ENCODE measurements around the gene CCND2. TPM values are rescaled to one million over a fixed set of nuclear protein-coding genes. Genes with fewer than 3 reads are reported as not detected.

The CCND2 gene
- total and polyA plus RNA-seq, 9 of the 15 experiments (the other 6 are each of a cell fraction or from before 2014, with no cell fraction given) = 13.6 to 99.3 (median 39.6) TPM

DNA sequence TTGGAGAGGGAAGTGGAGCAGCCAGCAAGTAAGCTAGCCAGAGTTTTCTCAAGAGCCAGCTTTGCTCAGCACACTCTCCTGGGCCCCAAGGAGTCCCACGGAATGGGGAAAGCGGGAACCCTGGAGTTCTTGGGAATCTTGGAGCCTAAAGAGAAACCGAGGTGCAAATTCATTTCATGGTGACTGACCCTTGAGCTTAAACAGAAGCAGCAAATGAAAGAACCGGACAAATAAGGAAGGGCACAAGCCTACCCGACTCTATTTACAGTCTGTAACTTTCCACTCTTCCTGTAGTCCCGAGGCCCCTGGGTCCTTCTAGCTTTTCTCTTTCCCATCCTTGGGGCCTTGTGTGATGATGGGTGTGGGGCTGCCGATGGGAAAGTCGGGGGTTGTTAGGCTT, 29.3 kb downstream of the CCND2 start:
- POLR2A ChIA-PET = interaction anchor here (0.6 to 1.3 kb wide), 3 partner anchors 11 to 793 kb away, joined by 3 read pairs; no protein-coding TSS in a partner anchor
- no peak for ATAC-seq
- TF ChIP-seq, protein P1, sequence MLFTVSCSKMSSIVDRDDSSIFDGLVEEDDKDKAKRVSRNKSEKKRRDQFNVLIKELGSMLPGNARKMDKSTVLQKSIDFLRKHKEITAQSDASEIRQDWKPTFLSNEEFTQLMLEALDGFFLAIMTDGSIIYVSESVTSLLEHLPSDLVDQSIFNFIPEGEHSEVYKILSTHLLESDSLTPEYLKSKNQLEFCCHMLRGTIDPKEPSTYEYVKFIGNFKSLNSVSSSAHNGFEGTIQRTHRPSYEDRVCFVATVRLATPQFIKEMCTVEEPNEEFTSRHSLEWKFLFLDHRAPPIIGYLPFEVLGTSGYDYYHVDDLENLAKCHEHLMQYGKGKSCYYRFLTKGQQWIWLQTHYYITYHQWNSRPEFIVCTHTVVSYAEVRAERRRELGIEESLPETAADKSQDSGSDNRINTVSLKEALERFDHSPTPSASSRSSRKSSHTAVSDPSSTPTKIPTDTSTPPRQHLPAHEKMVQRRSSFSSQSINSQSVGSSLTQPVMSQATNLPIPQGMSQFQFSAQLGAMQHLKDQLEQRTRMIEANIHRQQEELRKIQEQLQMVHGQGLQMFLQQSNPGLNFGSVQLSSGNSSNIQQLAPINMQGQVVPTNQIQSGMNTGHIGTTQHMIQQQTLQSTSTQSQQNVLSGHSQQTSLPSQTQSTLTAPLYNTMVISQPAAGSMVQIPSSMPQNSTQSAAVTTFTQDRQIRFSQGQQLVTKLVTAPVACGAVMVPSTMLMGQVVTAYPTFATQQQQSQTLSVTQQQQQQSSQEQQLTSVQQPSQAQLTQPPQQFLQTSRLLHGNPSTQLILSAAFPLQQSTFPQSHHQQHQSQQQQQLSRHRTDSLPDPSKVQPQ (CRISPR knock-in tag; IDR thresholded peaks at IDR 0.05; ENCODE audit: borderline replicate concordance) = no peak
- TF ChIP-seq ZNF518B (CRISPR knock-in tag; IDR thresholded peaks at IDR 0.05) = no peak
- no peak for TF ChIP-seq FUS (optimal IDR thresholded peaks at IDR 0.05; ENCODE audit: low read depth, low read length)
- TF ChIP-seq ZNF785 (CRISPR knock-in tag; IDR thresholded peaks at IDR 0.05) = no peak
- no peak for TF ChIP-seq PTRF (tag; IDR thresholded peaks at IDR 0.05)
- TF ChIP-seq PKNOX1 (IDR thresholded peaks at IDR 0.05) = no peak
- no peak for TF ChIP-seq ZNF124 (CRISPR knock-in tag; IDR thresholded peaks at IDR 0.05)
- TF ChIP-seq, protein P2, sequence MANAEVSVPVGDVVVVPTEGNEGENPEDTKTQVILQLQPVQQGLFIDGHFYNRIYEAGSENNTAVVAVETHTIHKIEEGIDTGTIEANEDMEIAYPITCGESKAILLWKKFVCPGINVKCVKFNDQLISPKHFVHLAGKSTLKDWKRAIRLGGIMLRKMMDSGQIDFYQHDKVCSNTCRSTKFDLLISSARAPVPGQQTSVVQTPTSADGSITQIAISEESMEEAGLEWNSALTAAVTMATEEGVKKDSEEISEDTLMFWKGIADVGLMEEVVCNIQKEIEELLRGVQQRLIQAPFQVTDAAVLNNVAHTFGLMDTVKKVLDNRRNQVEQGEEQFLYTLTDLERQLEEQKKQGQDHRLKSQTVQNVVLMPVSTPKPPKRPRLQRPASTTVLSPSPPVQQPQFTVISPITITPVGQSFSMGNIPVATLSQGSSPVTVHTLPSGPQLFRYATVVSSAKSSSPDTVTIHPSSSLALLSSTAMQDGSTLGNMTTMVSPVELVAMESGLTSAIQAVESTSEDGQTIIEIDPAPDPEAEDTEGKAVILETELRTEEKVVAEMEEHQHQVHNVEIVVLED (CRISPR knock-in tag; IDR thresholded peaks at IDR 0.05) = no peak
- no peak for TF ChIP-seq MEIS2 (IDR thresholded peaks at IDR 0.05; ENCODE audit: partially characterized antibody)
- TF ChIP-seq CTCF (IDR thresholded peaks at IDR 0.05 in 2 of 3, conservative IDR thresholded peaks at IDR 0.05 in 1 of 3; ENCODE audit: insufficient read depth in 2 of 3, low read depth in 1 of 3, low read length in 3 of 3) = no peak
- TF ChIP-seq JUN (IDR thresholded peaks at IDR 0.05; ENCODE audit: borderline replicate concordance, low read depth, low read length) = no peak
- no peak for TF ChIP-seq JUN (CRISPR knock-in tag; IDR thresholded peaks at IDR 0.05; ENCODE audit: borderline replicate concordance)

More for the DNA sequence above, 29.3 kb downstream of the CCND2 start:
- Histone ChIP-seq H2AFZ (ENCODE audit: low read depth, low read length) (no peak overlapping the region), H3K4me2 (ENCODE audit: insufficient read depth, low read length) (no peak overlapping the region), H4K20me1 (replicated peaks; ENCODE audit: control insufficient read depth, insufficient read depth, low read length) (0 out of 2 replicates have a peak, but pooled peaks cover 12% of the 10 kb centered on the region), H3K36me3 (ENCODE audit: control insufficient read depth, insufficient read depth, low read length) (peaks cover 77% of the 10 kb centered on the region; the same call in 2 of the 3 replicates), H3K79me2 (ENCODE audit: control insufficient read depth, insufficient read depth, low read length) (no peaks in the 10 kb centered on the region), H3K27ac (ENCODE audit: extremely low read depth, low read depth, low read length) (no peak overlapping the region), H3K9me1 (ENCODE audit: control insufficient read depth, insufficient read depth, low read length) (no peaks in the 10 kb centered on the region), H3K27me3 (ENCODE audit: control insufficient read depth in 2 of 2, insufficient read depth in 2 of 2, low read length in 2 of 2) (no peaks in the 10 kb centered on the region), H3K9ac (ENCODE audit: insufficient read depth in 1 of 2, low read depth in 2 of 2, low read length in 2 of 2) (no peak overlapping the region), H3K4me3 (no peak overlapping the region), H3K9me3 (replicated peaks; ENCODE audit: control insufficient read depth, insufficient read depth, low read depth, low read length) (no peaks in the 10 kb centered on the region), H3K4me1 (replicated peaks in 1 of 2; ENCODE audit: control insufficient read depth in 2 of 2, insufficient read depth in 2 of 2, low read length in 2 of 2) (no peaks in the 10 kb centered on the region)
- CTCF ChIA-PET (ENCODE audit: low intra/inter-chr PET ratio) = no interaction called here
- BruUV-seq (replicated peaks) = TSS peak; percentile 17
- in situ Hi-C loops (cut with MboI) = no loop called here
- no peak for DNase-seq (ENCODE audit: extremely low read depth in 1 of 4, low spot score in 3 of 4)
- WGBS (ENCODE audit: insufficient coverage, low coverage, missing lambda C conversion rate) = 95% methylated on average over 7 of the region's 8 CpGs
- intact Hi-C loops (cut with micrococcal nuclease) = no loop called here
- no peak for FAIRE-seq

All from K562 (cell line).